HEK293 (cell line): ENCODE data around the gene SPACDR.
A peak's percentile ranks its signal among the peaks of the same experiment; 100 is the strongest.

Experiments used
- CTCF ChIA-PET: fragments of 350-600 bp; formaldehyde crosslinking; extraction: SDS; loops from one replicate; lab custom pipeline; 2021; ENCODE audit warnings: antibody characterized with exemption; lab: Yijun Ruan, JAX
- POLR2A ChIA-PET: fragments of 300-600 bp; formaldehyde crosslinking; extraction: SDS; loops from one replicate; lab custom pipeline; 2020; ENCODE audit warnings: antibody characterized with exemption, inconsistent platforms; lab: Yijun Ruan, JAX
- H3K27ac ChIP-seq: fragments of 200-500 bp; sonication (Bioruptor generic); 2 replicates; pipeline ENCODE4 v1.5.1; 2014; ENCODE audit warnings: low read depth, low read length, control low read depth, inconsistent platforms; ENCODE audit errors: extremely low read depth
- H3K36me3 ChIP-seq, 2 experiments: fragments of 200-500 bp in 1 of 2; sonication (Bioruptor generic) in 1 of 2; 1 replicate in 1 of 2; 2 replicates in 1 of 2; pipeline ENCODE4 v1.5.1; 2014 to 2017; ENCODE audit warnings: inconsistent platforms in 2 of 2, low read length in 2 of 2; ENCODE audit not compliant: control insufficient read depth in 2 of 2, insufficient read depth in 1 of 2
- H3K4me1 ChIP-seq: fragments of 200-500 bp; sonication (Bioruptor generic); 2 replicates; pipeline ENCODE4 v1.5.1; 2014; ENCODE audit warnings: mild to moderate bottlenecking, low read length, inconsistent platforms; ENCODE audit not compliant: control insufficient read depth, insufficient read depth
- H3K4me3 ChIP-seq: 2 replicates; pipeline ENCODE4 v1.5.1; 2011; ENCODE audit warnings: low read depth, mild to moderate bottlenecking, control low read depth, low read length, moderate library complexity
- H3K9me3 ChIP-seq: fragments of 200-500 bp; sonication (Bioruptor generic); 2 replicates; pipeline ENCODE4 v1.5.1; 2014; ENCODE audit warnings: low read depth, low read length, inconsistent platforms; ENCODE audit not compliant: control insufficient read depth, insufficient read depth
- EGR2 ChIP-seq: fragments of 450-650 bp; formaldehyde crosslinking; IDR thresholded peaks from 2 replicates; pipeline ENCODE4 v1.5.1; 2016; ENCODE audit warnings: low read depth, missing biosample characterization, missing genetic modification characterization
- GLI2 ChIP-seq: fragments of 450-650 bp; formaldehyde crosslinking; IDR thresholded peaks from 2 replicates; pipeline ENCODE4; 2017; ENCODE audit warnings: missing biosample characterization, missing genetic modification characterization, low read depth, borderline replicate concordance
- KLF16 ChIP-seq: fragments of 450-650 bp; formaldehyde crosslinking; IDR thresholded peaks from 2 replicates; pipeline ENCODE4 v1.5.1; 2017; ENCODE audit warnings: missing biosample characterization, missing genetic modification characterization
- TCF7L2 ChIP-seq: IDR thresholded peaks from 2 replicates; pipeline ENCODE4 v1.6.1; 2011; ENCODE audit warnings: low read depth, mild to moderate bottlenecking, inconsistent platforms, low read length, moderate library complexity, borderline replicate concordance
- WT1 ChIP-seq: fragments of 450-650 bp; formaldehyde crosslinking; IDR thresholded peaks from 2 replicates; pipeline ENCODE4 v1.5.1; 2016; ENCODE audit warnings: missing biosample characterization, missing genetic modification characterization
- YY1 ChIP-seq: fragments of 450-650 bp; formaldehyde crosslinking; IDR thresholded peaks from 2 replicates; pipeline ENCODE4 v1.5.1; 2018; ENCODE audit warnings: missing biosample characterization, missing genetic modification characterization
- ZEB2 ChIP-seq: fragments of 450-650 bp; formaldehyde crosslinking; IDR thresholded peaks from 2 replicates; pipeline ENCODE4 v1.5.1; 2016; ENCODE audit warnings: missing biosample characterization, missing genetic modification characterization
- ZFHX2 ChIP-seq: fragments of 450-650 bp; formaldehyde crosslinking; conservative IDR thresholded peaks from 2 replicates; pipeline ENCODE4 v1.5.1; 2016; ENCODE audit warnings: missing biosample characterization, missing genetic modification characterization
- ZFP37 ChIP-seq: fragments of 450-650 bp; formaldehyde crosslinking; IDR thresholded peaks from 2 replicates; pipeline ENCODE4 v1.5.1; 2016; ENCODE audit warnings: missing biosample characterization, missing genetic modification characterization
- ZIC2 ChIP-seq: fragments of 450-650 bp; formaldehyde crosslinking; IDR thresholded peaks from 2 replicates; pipeline ENCODE4 v1.5.1; 2016; ENCODE audit warnings: missing biosample characterization, missing genetic modification characterization
- ZNF169 ChIP-seq: fragments of 450-650 bp; formaldehyde crosslinking; IDR thresholded peaks from 2 replicates; pipeline ENCODE4 v1.5.1; 2016; ENCODE audit warnings: missing biosample characterization, missing genetic modification characterization
- ZNF223 ChIP-seq: fragments of 450-650 bp; formaldehyde crosslinking; IDR thresholded peaks from 2 replicates; pipeline ENCODE4 v1.5.1; 2016; ENCODE audit warnings: missing biosample characterization, missing genetic modification characterization
- ZNF23 ChIP-seq: fragments of 450-650 bp; formaldehyde crosslinking; IDR thresholded peaks from 2 replicates; pipeline ENCODE4 v1.5.1; 2016; ENCODE audit warnings: missing biosample characterization, missing genetic modification characterization, borderline replicate concordance
- ZNF302 ChIP-seq: fragments of 450-650 bp; formaldehyde crosslinking; IDR thresholded peaks from 2 replicates; pipeline ENCODE4 v1.5.1; 2016; ENCODE audit warnings: missing biosample characterization, missing genetic modification characterization, low read depth
- ZNF501 ChIP-seq: fragments of 450-650 bp; formaldehyde crosslinking; IDR thresholded peaks from 2 replicates; pipeline ENCODE4 v1.5.1; 2016; ENCODE audit warnings: missing biosample characterization, missing genetic modification characterization
- ZNF529 ChIP-seq: fragments of 450-650 bp; formaldehyde crosslinking; IDR thresholded peaks from 2 replicates; pipeline ENCODE4 v1.5.1; 2017; ENCODE audit warnings: missing genetic modification characterization, missing biosample characterization; ENCODE audit not compliant: insufficient replicate concordance
- ZNF544 ChIP-seq: fragments of 450-650 bp; formaldehyde crosslinking; IDR thresholded peaks from 2 replicates; pipeline ENCODE4 v1.5.0; 2017; ENCODE audit warnings: missing biosample characterization, missing genetic modification characterization
- ZNF600 ChIP-seq: fragments of 450-650 bp; formaldehyde crosslinking; IDR thresholded peaks from 2 replicates; pipeline ENCODE4 v1.5.1; 2016; ENCODE audit warnings: missing biosample characterization, missing genetic modification characterization
- ZNF707 ChIP-seq: fragments of 450-650 bp; formaldehyde crosslinking; IDR thresholded peaks from 2 replicates; pipeline ENCODE4 v1.5.1; 2016; ENCODE audit warnings: missing biosample characterization, missing genetic modification characterization
- ZNF791 ChIP-seq: fragments of 450-650 bp; formaldehyde crosslinking; IDR thresholded peaks from 2 replicates; pipeline ENCODE4 v1.5.1; 2016; ENCODE audit warnings: missing biosample characterization, missing genetic modification characterization
- ZXDB ChIP-seq: fragments of 450-650 bp; formaldehyde crosslinking; IDR thresholded peaks from 2 replicates; pipeline ENCODE4 v1.5.1; 2016; ENCODE audit warnings: missing biosample characterization, missing genetic modification characterization
- TF ChIP-seq, protein P1 (sequence below): fragments of 450-650 bp; formaldehyde crosslinking; IDR thresholded peaks from 2 replicates; pipeline ENCODE4 v1.5.1; 2016; ENCODE audit warnings: missing biosample characterization, missing genetic modification characterization
- TF ChIP-seq, protein P2 (sequence below): fragments of 450-650 bp; formaldehyde crosslinking; IDR thresholded peaks from 2 replicates; pipeline ENCODE4 v1.5.1; 2016; ENCODE audit warnings: missing biosample characterization, missing genetic modification characterization
- TF ChIP-seq, protein P3 (sequence below): fragments of 450-650 bp; formaldehyde crosslinking; IDR thresholded peaks from 2 replicates; pipeline ENCODE4 v1.5.1; 2016; ENCODE audit warnings: missing biosample characterization, missing genetic modification characterization

Gene SPACDR

DNA sequence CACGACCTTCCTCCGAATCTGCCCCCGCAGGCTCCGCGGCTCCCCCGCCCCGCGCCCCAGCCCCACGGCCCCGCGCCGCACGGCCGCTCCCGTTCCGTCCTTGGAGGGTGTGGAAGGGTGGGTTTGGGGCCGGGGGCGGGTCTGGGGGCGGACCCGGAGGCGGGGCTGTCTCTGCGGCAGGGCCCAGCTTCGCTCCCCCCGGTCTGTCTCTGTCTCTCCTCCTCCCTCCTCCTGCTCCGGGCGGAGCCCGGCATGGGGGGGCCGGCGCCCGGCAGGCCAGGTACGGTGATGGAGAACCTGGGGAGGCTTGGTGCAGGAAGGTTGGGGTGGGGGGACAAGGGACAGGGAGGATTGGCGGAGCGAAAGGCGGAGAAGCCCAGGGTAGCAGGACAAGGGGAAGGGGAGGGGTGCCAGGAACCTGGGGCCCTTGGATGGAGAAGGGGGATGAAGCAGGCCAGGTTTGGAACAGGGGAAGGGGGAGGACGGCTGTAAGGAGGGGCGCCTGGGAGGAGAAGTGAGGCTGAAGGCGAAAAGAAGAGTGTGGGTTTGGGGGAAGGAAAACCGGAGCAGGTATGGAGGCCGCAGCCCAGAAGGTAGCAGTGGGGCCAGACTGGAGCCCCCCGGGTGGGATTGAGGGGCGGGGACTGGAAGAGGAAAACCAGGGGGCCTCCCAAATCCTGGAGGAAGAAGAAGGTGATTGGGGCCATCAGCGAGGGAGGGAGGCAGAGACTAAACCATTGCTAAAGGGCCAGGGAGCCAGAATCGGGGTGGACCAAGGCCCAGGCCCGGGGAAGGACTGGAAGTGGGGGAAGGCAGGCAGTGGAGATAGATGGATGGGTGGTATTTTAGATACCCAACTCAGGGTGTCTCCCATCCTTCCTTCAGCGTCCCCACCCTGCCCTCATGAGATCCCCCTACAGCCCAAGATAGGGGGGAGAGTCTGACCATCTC is 19.9 kb upstream of the SPACDR start, which contains the start of gene NYAP1 (continued):
- TF ChIP-seq ZNF707 (tag by site-specific recombination) (0 out of 2 replicates have a peak, but pooled peaks have one; percentile 12), ZNF169 (no peak), ZEB2 (tag by site-specific recombination) (peak; percentile 42; the same call in 1 of the 2 replicates), ZFHX2 (tag by site-specific recombination) (peak; percentile 50), EGR2 (tag by site-specific recombination) (peak; percentile 42; the same call in 1 of the 2 replicates), YY1 (tag by site-specific recombination) (no peak), ZNF600 (0 out of 2 replicates have a peak, but pooled peaks have one; percentile 44)
- TF ChIP-seq, protein P1, sequence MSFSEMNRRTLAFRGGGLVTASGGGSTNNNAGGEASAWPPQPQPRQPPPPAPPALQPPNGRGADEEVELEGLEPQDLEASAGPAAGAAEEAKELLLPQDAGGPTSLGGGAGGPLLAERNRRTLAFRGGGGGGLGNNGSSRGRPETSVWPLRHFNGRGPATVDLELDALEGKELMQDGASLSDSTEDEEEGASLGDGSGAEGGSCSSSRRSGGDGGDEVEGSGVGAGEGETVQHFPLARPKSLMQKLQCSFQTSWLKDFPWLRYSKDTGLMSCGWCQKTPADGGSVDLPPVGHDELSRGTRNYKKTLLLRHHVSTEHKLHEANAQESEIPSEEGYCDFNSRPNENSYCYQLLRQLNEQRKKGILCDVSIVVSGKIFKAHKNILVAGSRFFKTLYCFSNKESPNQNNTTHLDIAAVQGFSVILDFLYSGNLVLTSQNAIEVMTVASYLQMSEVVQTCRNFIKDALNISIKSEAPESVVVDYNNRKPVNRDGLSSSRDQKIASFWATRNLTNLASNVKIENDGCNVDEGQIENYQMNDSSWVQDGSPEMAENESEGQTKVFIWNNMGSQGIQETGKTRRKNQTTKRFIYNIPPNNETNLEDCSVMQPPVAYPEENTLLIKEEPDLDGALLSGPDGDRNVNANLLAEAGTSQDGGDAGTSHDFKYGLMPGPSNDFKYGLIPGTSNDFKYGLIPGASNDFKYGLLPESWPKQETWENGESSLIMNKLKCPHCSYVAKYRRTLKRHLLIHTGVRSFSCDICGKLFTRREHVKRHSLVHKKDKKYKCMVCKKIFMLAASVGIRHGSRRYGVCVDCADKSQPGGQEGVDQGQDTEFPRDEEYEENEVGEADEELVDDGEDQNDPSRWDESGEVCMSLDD = peak; percentile 69; the same call in 1 of the 2 replicates

DNA sequence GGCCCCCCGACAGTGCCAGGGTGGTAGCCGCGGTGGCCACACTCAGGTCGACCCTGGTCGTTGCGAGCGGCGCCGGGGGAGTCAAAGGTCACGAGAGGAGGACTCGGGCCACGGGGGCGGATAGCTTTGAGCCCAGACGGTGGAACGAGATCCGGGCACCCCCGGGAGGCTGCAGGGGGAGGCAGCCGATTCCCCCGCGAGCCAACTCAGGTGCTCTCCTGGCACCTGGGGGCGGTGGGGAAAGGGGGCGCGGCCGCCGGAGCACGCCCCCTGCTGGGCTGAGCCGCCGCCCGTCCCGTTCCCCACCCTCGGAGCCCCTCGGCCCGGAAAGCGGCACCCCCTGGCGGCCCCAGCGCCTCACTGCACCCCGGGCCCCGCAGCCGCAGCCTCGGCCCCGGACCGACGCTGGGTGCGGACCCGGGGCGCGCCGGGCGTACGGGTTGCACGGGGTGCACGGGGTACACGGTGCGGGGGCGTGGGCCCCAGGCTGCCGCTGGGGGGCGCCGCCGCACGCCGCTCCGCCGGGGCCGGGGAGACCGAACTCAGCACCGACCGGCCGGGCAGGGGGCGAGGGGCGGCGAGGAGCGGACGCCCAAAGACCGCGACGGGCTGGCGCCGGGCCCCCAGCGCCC is 19.1 kb upstream of the SPACDR start:
- Histone ChIP-seq H3K27ac (no peak overlapping the region), H3K4me3 (peak overlapping the region; percentile 35), H3K9me3 (no peaks in the 10 kb centered on the region), H3K36me3 (no peaks in the 10 kb centered on the region), H3K4me1 (no peaks in the 10 kb centered on the region)
- ChIA-PET POLR2A (interaction anchor here (1.3 kb wide), 1 partner anchor 14 kb away, joined by 4 read pairs; no protein-coding TSS in a partner anchor), CTCF (interaction anchor here (0.5 to 2.9 kb wide), 28 partner anchors 9 to 1305 kb away, joined by 3 to 19 read pairs (median 5); partner anchors contain the start of gene SPACDR)
- TF ChIP-seq ZNF544 (tag by site-specific recombination) (no peak), ZXDB (tag by site-specific recombination) (0 out of 2 replicates have a peak, but pooled peaks have one; percentile 29), ZFP37 (tag by site-specific recombination) (0 out of 2 replicates have a peak, but pooled peaks have one; percentile 62), WT1 (tag by site-specific recombination) (0 out of 2 replicates have a peak, but pooled peaks have one; percentile 46), ZNF501 (0 out of 2 replicates have a peak, but pooled peaks have one; percentile 40), GLI2 (tag by site-specific recombination) (no peak), KLF16 (tag by site-specific recombination) (peak; percentile 92), ZNF169 (no peak), ZNF529 (tag by site-specific recombination) (no peak), ZIC2 (tag by site-specific recombination) (peak; percentile 48; the same call in 1 of the 2 replicates), TCF7L2 (no peak), ZNF302 (tag by site-specific recombination) (no peak), ZNF223 (no peak), EGR2 (tag by site-specific recombination) (peak; percentile 71), ZNF23 (tag by site-specific recombination) (no peak), ZNF791 (tag by site-specific recombination) (no peak)
- TF ChIP-seq, protein P2, sequence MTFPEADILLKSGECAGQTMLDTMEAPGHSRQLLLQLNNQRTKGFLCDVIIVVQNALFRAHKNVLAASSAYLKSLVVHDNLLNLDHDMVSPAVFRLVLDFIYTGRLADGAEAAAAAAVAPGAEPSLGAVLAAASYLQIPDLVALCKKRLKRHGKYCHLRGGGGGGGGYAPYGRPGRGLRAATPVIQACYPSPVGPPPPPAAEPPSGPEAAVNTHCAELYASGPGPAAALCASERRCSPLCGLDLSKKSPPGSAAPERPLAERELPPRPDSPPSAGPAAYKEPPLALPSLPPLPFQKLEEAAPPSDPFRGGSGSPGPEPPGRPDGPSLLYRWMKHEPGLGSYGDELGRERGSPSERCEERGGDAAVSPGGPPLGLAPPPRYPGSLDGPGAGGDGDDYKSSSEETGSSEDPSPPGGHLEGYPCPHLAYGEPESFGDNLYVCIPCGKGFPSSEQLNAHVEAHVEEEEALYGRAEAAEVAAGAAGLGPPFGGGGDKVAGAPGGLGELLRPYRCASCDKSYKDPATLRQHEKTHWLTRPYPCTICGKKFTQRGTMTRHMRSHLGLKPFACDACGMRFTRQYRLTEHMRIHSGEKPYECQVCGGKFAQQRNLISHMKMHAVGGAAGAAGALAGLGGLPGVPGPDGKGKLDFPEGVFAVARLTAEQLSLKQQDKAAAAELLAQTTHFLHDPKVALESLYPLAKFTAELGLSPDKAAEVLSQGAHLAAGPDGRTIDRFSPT (tag by site-specific recombination) = peak; percentile 72
- TF ChIP-seq, protein P3, sequence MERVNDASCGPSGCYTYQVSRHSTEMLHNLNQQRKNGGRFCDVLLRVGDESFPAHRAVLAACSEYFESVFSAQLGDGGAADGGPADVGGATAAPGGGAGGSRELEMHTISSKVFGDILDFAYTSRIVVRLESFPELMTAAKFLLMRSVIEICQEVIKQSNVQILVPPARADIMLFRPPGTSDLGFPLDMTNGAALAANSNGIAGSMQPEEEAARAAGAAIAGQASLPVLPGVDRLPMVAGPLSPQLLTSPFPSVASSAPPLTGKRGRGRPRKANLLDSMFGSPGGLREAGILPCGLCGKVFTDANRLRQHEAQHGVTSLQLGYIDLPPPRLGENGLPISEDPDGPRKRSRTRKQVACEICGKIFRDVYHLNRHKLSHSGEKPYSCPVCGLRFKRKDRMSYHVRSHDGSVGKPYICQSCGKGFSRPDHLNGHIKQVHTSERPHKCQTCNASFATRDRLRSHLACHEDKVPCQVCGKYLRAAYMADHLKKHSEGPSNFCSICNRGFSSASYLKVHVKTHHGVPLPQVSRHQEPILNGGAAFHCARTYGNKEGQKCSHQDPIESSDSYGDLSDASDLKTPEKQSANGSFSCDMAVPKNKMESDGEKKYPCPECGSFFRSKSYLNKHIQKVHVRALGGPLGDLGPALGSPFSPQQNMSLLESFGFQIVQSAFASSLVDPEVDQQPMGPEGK (tag by site-specific recombination) = peak; percentile 95
